ENCODE data around the gene TM7SF2.

GRCh38 chr11:65131895-65132237, 20.2 kb downstream of the TM7SF2 start:
- TF ChIP-seq, protein P1, sequence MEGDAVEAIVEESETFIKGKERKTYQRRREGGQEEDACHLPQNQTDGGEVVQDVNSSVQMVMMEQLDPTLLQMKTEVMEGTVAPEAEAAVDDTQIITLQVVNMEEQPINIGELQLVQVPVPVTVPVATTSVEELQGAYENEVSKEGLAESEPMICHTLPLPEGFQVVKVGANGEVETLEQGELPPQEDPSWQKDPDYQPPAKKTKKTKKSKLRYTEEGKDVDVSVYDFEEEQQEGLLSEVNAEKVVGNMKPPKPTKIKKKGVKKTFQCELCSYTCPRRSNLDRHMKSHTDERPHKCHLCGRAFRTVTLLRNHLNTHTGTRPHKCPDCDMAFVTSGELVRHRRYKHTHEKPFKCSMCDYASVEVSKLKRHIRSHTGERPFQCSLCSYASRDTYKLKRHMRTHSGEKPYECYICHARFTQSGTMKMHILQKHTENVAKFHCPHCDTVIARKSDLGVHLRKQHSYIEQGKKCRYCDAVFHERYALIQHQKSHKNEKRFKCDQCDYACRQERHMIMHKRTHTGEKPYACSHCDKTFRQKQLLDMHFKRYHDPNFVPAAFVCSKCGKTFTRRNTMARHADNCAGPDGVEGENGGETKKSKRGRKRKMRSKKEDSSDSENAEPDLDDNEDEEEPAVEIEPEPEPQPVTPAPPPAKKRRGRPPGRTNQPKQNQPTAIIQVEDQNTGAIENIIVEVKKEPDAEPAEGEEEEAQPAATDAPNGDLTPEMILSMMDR (IDR thresholded peaks at IDR 0.05; ENCODE audit: control extremely low read depth in 1 of 3, insufficient read depth in 1 of 3, low read depth in 1 of 3, low read length in 3 of 3), result no peak
- TF ChIP-seq SIX5 (IDR thresholded peaks at IDR 0.05; ENCODE audit: low read depth, low read length), result no peak
- TF ChIP-seq POLR2AphosphoS5 (IDR thresholded peaks at IDR 0.05; ENCODE audit: low read depth, low read length), result no peak
- TF ChIP-seq RFX5 (IDR thresholded peaks at IDR 0.05; ENCODE audit: borderline replicate concordance, low read depth, low read length), result no peak
- TF ChIP-seq ATF2 (IDR thresholded peaks at IDR 0.05; ENCODE audit: low read length), result no peak
- TF ChIP-seq TAF1 (IDR thresholded peaks at IDR 0.05; ENCODE audit: low read depth, low read length), result no peak
- TF ChIP-seq YY1 (IDR thresholded peaks at IDR 0.05; ENCODE audit: low read depth, low read length), result no peak
- no peak for TF ChIP-seq POLR2A (IDR thresholded peaks at IDR 0.05; ENCODE audit: control extremely low read depth in 1 of 2, low read depth in 2 of 2, low read length in 2 of 2)
- no peak for TF ChIP-seq EZH2 (IDR thresholded peaks at IDR 0.05; ENCODE audit: low read depth, low read length, severe bottlenecking)
